Ascending aorta (tissue), 2 donors: ENCODE measurements around the gene NTRK3. TPM values are rescaled to one million over a fixed set of nuclear protein-coding genes. Genes with fewer than 3 reads are reported as not detected.

Experiments
- DNase-seq, 2 donors: peaks; one replicate each; pipeline ENCODE4 v3.0.0-alpha.2; 2019; ENCODE audit warnings: low spot score in 2 of 2
- H3K27ac ChIP-seq, 2 donors: fragments of 200-600 bp; sonication (generic); one replicate each; pipeline ENCODE4 v1.5.1; 2016 to 2017; ENCODE audit warnings: mild to moderate bottlenecking in 1 of 2
- H3K27me3 ChIP-seq: fragments of 200-600 bp; sonication (generic); one replicate; pipeline ENCODE4 v1.5.1; 2017
- H3K36me3 ChIP-seq, 2 donors: fragments of 200-600 bp; sonication (generic); one replicate each; pipeline ENCODE4 v1.5.1; 2016
- H3K4me1 ChIP-seq, 2 donors: fragments of 200-600 bp; sonication (generic); one replicate each; pipeline ENCODE4 v1.5.1; 2016 to 2017; ENCODE audit warnings: mild to moderate bottlenecking in 1 of 2
- H3K4me3 ChIP-seq, 2 donors: fragments of 200-600 bp; sonication (generic); one replicate each; pipeline ENCODE4 v1.5.1; 2016 to 2017; ENCODE audit warnings: mild to moderate bottlenecking in 1 of 2
- H3K9me3 ChIP-seq, 2 donors: fragments of 200-600 bp; sonication (generic); one replicate each; pipeline ENCODE4 v1.5.1; 2016
- CTCF ChIP-seq, 3 experiments: fragments of 200-600 bp in 2 of 3; fragments of 450-650 bp in 1 of 3; sonication (generic) in 2 of 3; IDR thresholded peaks; one replicate each; pipeline ENCODE4 v1.5.1; 2016 to 2019; ENCODE audit warnings: antibody characterized with exemption in 3 of 3, mild to moderate bottlenecking in 1 of 3, moderate library complexity in 1 of 3
- intact Hi-C: fragments of 100-400 bp; cut with DNase I; formaldehyde crosslinking; loops from one replicate; pipeline ENCODE4 v1.15.1; 2023
- total RNA-seq: library from RNA; depleted of rRNA; stranded (reverse); fragments of >200 nt; gene quantifications from one replicate; pipeline ENCODE4 v1.1.0, GENCODE V29; 2016

Gene NTRK3
- total RNA-seq, 1 donor from 2014 or later, result 52.7 TPM

- no peaks in the 10 kb centered on the region for H3K27me3 ChIP-seq
- H3K4me3 ChIP-seq, result no peak overlapping the region
- intact Hi-C loops, result no loop called here
- TF ChIP-seq CTCF (IDR thresholded peaks at IDR 0.05), result no peak
- no peaks in the 10 kb centered on the region for H3K36me3 ChIP-seq
- DNase-seq, result no peak
- no peaks in the 10 kb centered on the region for H3K9me3 ChIP-seq
- peaks cover under 1 to 8% of the 10 kb centered on the region in 2 donors for H3K4me1 ChIP-seq
- H3K27ac ChIP-seq, result no peak overlapping the region
Observed at GRCh38 chr15:88207565-88207964, 49.0 kb downstream of the NTRK3 start.

- Histone ChIP-seq H3K4me1 (peaks cover 3 to 14% of the 10 kb centered on the region in 2 donors), H3K27ac (no peak overlapping the region), H3K27me3 (no peaks in the 10 kb centered on the region), H3K36me3 (no peaks in the 10 kb centered on the region), H3K9me3 (no peaks in the 10 kb centered on the region), H3K4me3 (no peak overlapping the region)
- no peak for DNase-seq
- intact Hi-C loops, result no loop called here
- no peak for TF ChIP-seq CTCF (IDR thresholded peaks at IDR 0.05)
Observed at GRCh38 chr15:88204584-88204983, 52.0 kb downstream of the NTRK3 start.

- Histone ChIP-seq H3K9me3 (no peaks in the 10 kb centered on the region), H3K4me3 (no peak overlapping the region), H3K27ac (peak overlapping the region in 1 of 2 donors; percentile 45), H3K36me3 (no peaks in the 10 kb centered on the region), H3K4me1 (peaks cover 3 to 14% of the 10 kb centered on the region in 2 donors), H3K27me3 (no peaks in the 10 kb centered on the region)
- intact Hi-C loops, result no loop called here
- no peak for TF ChIP-seq CTCF (IDR thresholded peaks at IDR 0.05)
- no peak for DNase-seq
Observed at GRCh38 chr15:88202231-88202630, 54.3 kb downstream of the NTRK3 start.

- no peaks in the 10 kb centered on the region for H3K9me3 ChIP-seq
- peaks cover 3 to 14% of the 10 kb centered on the region in 2 donors for H3K4me1 ChIP-seq
- no peak overlapping the region for H3K4me3 ChIP-seq
- no peaks in the 10 kb centered on the region for H3K27me3 ChIP-seq
- no peaks in the 10 kb centered on the region for H3K36me3 ChIP-seq
- intact Hi-C loops, result no loop called here
- H3K27ac ChIP-seq, result no peak overlapping the region
- TF ChIP-seq CTCF (IDR thresholded peaks at IDR 0.05), result no peak
- no peak for DNase-seq
Observed at GRCh38 chr15:88201207-88201606, 55.3 kb downstream of the NTRK3 start.

- H3K27ac ChIP-seq, result no peak overlapping the region
- no peaks in the 10 kb centered on the region for H3K36me3 ChIP-seq
- intact Hi-C loops, result no loop called here
- no peaks in the 10 kb centered on the region for H3K27me3 ChIP-seq
- TF ChIP-seq CTCF (IDR thresholded peaks at IDR 0.05), result no peak
- no peak for DNase-seq
- no peak overlapping the region for H3K4me3 ChIP-seq
- H3K4me1 ChIP-seq, result peaks cover 0 to 3% of the 10 kb centered on the region in 2 donors
- no peaks in the 10 kb centered on the region for H3K9me3 ChIP-seq
Observed at GRCh38 chr15:88196961-88197360, 59.6 kb downstream of the NTRK3 start.

GRCh38 chr15:88194162-88194561 is 62.4 kb downstream of the NTRK3 start:
- no peak overlapping the region for H3K27ac ChIP-seq
- intact Hi-C loops, result no loop called here
- no peaks in the 10 kb centered on the region for H3K36me3 ChIP-seq
- no peak for DNase-seq
- peaks cover 3 to 14% of the 10 kb centered on the region in 2 donors for H3K4me1 ChIP-seq
- H3K9me3 ChIP-seq, result no peaks in the 10 kb centered on the region
- no peak overlapping the region for H3K4me3 ChIP-seq
- no peaks in the 10 kb centered on the region for H3K27me3 ChIP-seq
- TF ChIP-seq CTCF (IDR thresholded peaks at IDR 0.05), result no peak
